Measurements from ENCODE around the gene ILF2.

The ILF2 gene

DNA sequence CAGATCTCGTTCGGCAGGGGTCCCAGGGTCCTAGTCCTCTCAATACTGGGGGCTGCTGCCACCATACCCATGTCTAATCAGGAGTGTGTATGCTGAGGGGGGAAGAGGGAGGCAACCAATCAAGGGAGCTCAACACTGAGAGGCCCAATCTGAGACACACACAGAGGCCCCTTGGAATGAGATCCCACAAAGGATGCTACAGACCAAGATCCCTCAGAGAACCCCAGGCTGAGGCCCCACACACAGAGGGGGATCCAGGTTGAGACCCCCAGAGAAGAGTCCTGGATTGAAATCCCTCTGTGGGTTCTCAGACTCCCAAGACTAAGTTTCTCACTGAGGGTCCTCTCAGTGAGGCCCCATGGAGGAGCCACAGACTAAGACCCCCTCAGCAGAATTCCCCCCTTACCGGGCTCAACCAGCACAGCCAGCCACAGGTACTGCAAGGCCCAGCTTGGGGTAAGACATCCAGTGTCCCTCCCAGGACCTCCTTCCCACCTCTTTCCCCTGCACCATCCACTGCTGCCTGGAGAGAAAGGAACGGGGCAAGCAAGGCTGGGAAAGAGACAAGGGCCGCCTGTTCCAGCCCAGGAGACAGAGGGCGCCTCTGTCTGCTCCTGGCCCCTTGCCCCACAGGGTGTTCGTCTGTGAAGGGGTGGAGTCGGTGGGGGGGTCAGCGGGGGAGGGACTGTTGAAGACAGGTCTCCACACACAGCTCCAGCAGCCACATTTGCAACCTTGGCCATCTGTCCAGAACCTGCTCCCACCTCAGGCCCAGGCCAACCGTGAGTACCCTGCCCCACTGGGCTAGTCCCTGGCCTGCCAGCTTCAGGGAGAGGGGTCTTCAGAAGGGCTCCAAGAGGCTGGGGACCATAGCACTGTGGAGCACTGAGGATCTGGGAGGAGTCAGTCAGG lies 42.8 kb downstream of the ILF2 start, which contains the start of gene S100A1:
Gene S100A1 (plus strand): TSS at position 720 of the 912 bp plus-strand sequence. CDS start 2,088 bp downstream, outside the sequence.
- DNase-seq (ENCODE audit: low spot score) = peak; percentile 90

DNA sequence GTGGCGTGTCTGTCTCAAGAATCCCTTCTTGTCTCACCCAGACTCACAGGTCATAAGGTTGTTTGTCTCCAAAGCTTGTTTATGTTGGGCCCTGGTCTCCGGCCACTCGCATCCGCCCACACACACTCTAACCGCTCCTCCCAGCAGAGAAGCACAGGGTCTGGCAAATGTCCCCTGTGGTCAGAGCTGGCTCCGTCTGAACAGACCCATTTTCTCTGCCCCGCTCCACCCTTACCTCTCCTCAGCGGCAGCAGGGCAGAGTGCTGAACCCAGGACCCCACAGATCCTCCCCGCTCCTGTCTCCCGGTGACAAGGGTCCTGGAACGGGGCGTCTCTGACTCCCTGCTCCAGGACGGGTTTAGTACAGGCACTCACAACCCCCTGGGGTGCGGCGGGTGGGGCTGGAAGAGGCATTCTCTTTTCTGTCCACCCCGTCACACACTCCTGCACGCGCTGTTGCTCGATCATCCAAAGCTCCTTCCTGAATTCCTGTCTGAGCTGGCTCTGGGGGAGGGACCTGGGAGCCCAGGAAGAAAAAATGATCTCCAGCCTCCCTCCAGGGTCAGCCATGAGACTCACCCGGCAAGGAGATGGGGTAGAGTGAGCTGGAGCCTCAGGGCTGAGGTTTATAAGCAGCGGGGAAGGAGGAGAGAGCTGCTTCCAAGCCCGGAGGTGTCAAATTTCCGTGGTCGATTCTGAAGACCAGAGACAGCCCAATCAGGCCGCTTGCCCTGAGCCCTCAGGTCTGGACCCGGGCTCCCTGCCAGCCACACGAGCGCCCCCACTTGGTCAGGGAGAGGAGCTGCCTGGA lies 43.7 kb downstream of the ILF2 start, which contains the start of gene S100A13:
Gene S100A13 (minus strand): TSS at position 602 of the 811 bp plus-strand sequence. CDS start 1,033 bp downstream, outside the sequence.
- DNase-seq (ENCODE audit: low spot score) = peak; percentile 73

DNA sequence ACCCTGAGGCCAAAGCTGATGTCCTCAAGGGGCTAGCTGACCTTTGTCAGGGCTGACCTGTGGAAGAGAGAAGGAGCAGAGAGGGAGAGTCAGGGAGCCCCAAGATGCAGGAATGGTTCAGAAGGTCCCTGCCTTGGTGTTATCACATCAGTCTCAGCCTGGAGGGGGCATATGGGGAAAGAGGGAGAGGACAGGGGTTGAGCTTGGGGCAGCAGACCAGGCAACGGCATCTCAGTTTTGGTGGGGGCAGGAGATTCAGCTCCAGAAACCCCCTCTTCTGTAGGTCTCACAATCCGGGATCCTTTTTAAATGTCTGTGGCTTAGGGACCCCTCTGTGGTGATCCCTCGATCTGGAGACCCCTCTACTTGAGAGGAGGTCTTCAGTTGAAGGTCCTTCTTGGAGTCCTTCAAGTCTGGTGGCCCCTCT lies 44.3 kb downstream of the ILF2 start:
- DNase-seq (ENCODE audit: low spot score) = no peak

- no peak for DNase-seq (ENCODE audit: low spot score)
Measured at GRCh38 chr1:153624965-153625611, 45.7 kb downstream of the ILF2 start.

- no peak for DNase-seq (ENCODE audit: low spot score)
Measured at GRCh38 chr1:153623101-153623500, 47.7 kb downstream of the ILF2 start.

DNA sequence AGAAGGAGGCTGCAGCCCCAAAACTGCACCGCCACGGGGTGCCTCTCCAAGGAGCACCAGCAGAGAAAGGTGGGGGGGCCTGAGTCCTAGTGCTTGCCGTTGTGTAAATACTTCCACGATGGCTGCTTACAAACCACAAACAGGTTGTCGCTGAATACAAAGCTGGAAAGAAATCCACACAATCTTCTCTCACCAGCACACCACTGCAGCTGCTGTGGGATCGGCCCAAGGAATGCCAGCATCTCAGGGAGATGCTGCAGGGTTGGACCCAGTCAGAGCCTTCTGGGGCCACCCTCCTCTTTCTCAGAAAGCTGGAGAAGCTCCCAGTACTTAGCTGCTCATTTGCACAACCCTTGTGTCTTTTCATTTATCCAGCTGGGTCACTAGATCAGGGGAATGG lies 51.6 kb downstream of the ILF2 start:
- no peak for DNase-seq (ENCODE audit: low spot score)

DNA sequence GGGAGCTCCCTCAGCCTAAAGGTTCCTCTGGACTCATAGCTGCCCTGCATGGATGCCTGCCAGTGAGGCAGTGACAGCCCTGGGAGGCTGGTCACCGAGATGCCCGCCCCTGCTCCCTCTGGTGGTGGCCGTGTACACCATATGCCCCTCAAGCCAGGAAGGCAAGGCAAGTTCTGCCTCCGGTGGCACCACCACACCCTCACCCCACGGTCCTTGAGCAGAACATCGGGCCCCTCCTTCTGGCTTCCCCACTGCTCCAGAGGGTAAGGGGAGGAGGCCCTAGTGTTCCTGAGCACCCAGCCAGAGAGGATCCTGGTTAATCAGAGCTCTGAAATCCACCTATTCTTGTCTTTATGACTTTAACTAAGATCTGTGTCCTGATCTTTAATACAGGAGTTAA lies 53.1 kb downstream of the ILF2 start:
- no peak for DNase-seq (ENCODE audit: low spot score)

GRCh38 chr1:153616917-153617311 lies 53.9 kb downstream of the ILF2 start:
- DNase-seq (ENCODE audit: low spot score) = no peak

GRCh38 chr1:153616144-153616916 lies 54.5 kb downstream of the ILF2 start, which contains the start of gene S100A14:
TSS of gene S100A14 (minus strand) at chr1:153616325. CDS start at chr1:153615858, 467 bp downstream.
- no peak for DNase-seq (ENCODE audit: low spot score)

- DNase-seq (ENCODE audit: low spot score) = no peak
Measured at GRCh38 chr1:153615406-153615805, 55.4 kb downstream of the ILF2 start.

- DNase-seq (ENCODE audit: low spot score) = no peak
Measured at GRCh38 chr1:153614906-153615305, 55.9 kb downstream of the ILF2 start.

GRCh38 chr1:153614189-153614900 lies 56.4 kb downstream of the ILF2 start:
- no peak for DNase-seq (ENCODE audit: low spot score)

GRCh38 chr1:153613406-153613805 lies 57.4 kb downstream of the ILF2 start:
- no peak for DNase-seq (ENCODE audit: low spot score)

GRCh38 chr1:153612755-153613331 lies 58.0 kb downstream of the ILF2 start, which contains the start of gene S100A16:
TSS of gene S100A16 (minus strand) at chr1:153613137. CDS start at chr1:153608151, 4,986 bp downstream.
- DNase-seq (ENCODE audit: low spot score) = no peak

DNA sequence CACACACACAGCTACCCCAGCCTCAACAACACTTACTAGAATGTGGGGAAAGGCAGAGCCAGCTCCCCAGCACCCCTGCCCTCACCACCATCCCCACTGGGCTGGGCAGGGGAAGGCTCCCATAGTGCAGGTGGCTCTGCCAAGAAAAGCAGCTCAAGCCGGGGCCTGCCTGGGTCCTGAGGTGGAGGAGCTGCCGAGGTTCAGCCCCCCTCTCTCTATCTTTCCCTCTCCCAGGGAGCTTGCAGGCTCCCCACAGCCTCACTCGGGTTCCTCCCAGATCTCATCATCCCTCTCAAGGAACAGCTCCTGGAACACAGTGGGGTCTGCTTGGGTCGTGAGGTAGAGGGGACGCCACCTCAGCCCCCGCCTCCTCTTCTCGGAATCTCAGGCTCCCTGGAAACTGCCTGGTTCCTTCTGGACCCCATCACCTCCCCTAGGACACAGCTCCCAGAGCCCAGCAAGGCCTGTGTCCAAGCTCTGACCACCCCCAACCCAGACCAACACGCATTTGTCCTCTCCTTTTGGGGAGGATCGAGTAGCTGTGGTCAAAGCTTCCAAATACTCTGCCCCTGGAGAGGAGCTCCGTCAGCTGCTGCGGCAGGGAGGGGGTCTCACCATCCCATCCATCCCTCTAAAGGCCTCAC lies 58.6 kb downstream of the ILF2 start:
- DNase-seq (ENCODE audit: low spot score) = no peak

Data from globus pallidus (tissue), 1 donor.